H4 (cell line): ENCODE measurements around the gene RDH11. TPM values are rescaled to one million over a fixed set of nuclear protein-coding genes. Genes with fewer than 3 reads are reported as not detected.
"Not testable (repeated sequence)": the region's sequence is repeated elsewhere in the genome, so short reads cannot be mapped to it uniquely, and the experiment has no call there.

Experiments
- DNase-seq: peaks from one replicate; pipeline ENCODE4 v3.0.0-alpha.2; 2015; ENCODE audit warnings: low spot score
- total RNA-seq: library from RNA; depleted of rRNA; stranded (reverse); fragments of >200 nt; shearing (Covaris generic); gene quantifications from 2 replicates; pipeline ENCODE4 v1.2.3, GENCODE V29; 2014

Gene RDH11
- total RNA-seq, 1 experiment from 2014 or later = 116 TPM

DNA sequence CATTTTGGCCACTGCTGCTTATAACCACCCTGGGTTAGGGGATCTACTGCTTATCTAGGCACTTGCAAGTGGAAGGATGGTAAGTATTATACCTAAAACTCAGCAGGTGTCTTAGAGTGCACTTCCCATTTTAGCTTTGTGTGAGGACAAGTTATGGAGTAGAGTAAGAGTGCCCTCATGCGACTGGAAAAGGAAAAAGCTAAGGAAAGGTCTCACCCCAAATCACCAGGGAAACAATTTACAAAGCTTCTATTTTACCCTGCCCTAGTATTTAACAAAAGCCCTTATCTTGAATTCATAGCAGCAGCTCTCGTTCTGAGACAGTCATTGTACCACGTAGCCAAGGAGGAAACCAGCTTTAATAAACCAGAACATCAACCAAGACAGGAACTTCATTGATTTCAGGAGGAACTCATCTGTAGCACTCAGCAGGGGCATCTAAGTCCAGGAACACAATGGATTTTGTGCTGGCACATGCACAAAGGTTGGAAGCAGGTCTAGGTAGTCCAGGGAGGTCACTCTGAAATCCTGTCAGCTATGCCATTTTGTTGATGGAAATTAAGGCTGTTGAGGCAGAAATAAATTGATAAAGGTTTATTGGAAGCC is 9.0 kb upstream of the RDH11 start:
- DNase-seq = peak; percentile 52

GRCh38 chr14:67703997-67704396 is 8.4 kb upstream of the RDH11 start:
- DNase-seq = no peak

DNA sequence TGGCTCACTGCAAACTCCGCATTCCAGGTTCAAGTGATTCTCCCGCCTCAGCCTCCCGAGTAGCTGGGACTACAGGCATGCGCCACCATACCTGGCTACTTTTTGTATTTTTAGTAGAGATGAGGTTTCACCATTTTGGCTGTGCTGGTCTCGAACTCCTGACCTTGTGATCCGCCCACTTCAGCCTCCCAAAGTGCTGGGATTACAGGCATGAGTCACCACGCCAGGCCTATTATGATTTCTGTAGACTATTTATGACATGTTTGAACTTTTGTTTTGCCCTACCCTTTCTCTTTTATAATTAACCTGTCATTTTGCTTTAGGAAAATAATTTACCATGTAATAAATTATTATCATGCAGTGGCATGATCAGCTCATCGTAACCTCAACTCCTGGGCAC is 5.9 kb upstream of the RDH11 start, which contains the start of gene RDH12:
TSS of gene RDH12 (plus strand) at position 395 of the 400 bp plus-strand sequence. CDS start 20,757 bp downstream, outside the sequence.
- DNase-seq = not testable (repeated sequence)

GRCh38 chr14:67698179-67698578 is 2.6 kb upstream of the RDH11 start:
- no peak for DNase-seq

DNA sequence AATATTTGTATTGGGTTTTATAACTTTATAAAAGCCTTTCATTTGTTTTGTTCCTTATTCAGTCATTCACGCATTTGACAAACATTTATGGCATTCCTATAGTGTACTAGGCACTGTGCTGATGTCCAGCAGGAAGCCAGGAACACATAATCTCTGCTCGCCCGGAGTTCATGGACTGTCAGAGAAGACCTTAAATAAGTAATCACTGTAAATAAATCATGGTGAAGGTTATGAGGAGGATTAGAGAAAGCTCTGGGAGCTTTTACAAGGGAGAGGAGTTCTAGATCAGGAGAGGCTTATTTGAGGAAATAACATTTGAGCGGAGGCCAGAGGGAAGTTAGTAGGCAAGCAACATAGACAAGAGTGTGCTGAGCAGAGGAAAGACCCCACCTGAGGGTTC is 1.4 kb upstream of the RDH11 start:
- no peak for DNase-seq

- DNase-seq = peak; percentile 92
Measured at GRCh38 chr14:67694791-67695393, 672 bp downstream of the RDH11 start.

DNA sequence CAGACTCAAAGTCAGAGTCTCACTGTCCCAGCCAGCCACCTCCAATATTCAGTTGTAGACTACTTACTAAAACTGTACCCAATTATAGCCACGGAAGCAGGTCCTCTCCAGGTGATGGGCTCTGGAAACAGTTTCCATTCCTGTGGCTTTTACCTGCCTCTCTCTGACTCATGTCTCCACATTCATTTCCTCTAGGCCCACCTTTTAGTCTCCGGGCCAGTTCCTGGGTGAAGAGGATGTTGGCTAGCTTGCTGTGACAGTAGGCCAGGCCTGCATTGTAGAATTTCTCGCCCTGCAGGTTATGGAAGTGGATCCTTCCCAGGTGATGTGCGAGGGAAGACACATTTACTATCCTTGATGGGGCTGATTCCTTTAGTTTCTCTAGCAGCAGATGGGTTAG is 5.6 kb downstream of the RDH11 start:
- no peak for DNase-seq

- no peak for DNase-seq
Measured at GRCh38 chr14:67683842-67684241, 11.7 kb downstream of the RDH11 start.

GRCh38 chr14:67680941-67681340 is 14.6 kb downstream of the RDH11 start:
- DNase-seq = no peak

DNA sequence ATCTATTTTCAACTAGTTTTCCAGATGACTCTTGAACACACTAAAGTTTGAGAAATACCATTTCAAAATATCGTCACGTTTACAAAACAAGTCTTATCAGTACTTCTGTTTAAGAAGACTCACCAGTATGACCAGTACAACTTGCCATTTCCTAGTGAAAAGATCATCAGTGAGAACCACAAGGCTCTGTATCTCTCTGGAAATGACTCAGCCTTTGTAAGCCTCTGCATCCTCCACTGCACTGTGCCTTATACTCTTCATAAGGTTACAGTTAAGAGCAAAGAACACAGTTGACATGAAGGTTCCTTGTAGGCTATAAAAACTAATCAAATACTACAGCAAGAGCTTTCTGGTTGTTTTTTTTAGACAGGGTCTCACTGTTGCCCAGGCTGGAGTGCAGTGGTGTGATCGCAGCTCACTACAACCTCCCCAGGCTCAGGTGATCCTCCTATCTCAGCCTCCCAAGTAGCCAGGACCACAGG is 15.4 kb downstream of the RDH11 start:
- DNase-seq = peak; percentile 25

- DNase-seq = no peak
Measured at GRCh38 chr14:67679006-67679405, 16.6 kb downstream of the RDH11 start.

- no peak for DNase-seq
Measured at GRCh38 chr14:67675219-67675582, 20.4 kb downstream of the RDH11 start.

GRCh38 chr14:67674480-67675218 is 20.9 kb downstream of the RDH11 start, which contains the start of gene VTI1B:
VTI1B (minus strand) TSS chr14:67674632; CDS start chr14:67674489, 143 bp downstream.
- DNase-seq = peak; percentile 43

GRCh38 chr14:67674139-67674479 is 21.5 kb downstream of the RDH11 start:
- peak; percentile 52 for DNase-seq

GRCh38 chr14:67673451-67673850 is 22.1 kb downstream of the RDH11 start:
- DNase-seq = no peak

GRCh38 chr14:67668559-67668958 is 27.0 kb downstream of the RDH11 start:
- no peak for DNase-seq

- peak; percentile 59 for DNase-seq
Measured at GRCh38 chr14:67666750-67667449, 28.7 kb downstream of the RDH11 start.

- DNase-seq = no peak
Measured at GRCh38 chr14:67665868-67666267, 29.7 kb downstream of the RDH11 start.

DNA sequence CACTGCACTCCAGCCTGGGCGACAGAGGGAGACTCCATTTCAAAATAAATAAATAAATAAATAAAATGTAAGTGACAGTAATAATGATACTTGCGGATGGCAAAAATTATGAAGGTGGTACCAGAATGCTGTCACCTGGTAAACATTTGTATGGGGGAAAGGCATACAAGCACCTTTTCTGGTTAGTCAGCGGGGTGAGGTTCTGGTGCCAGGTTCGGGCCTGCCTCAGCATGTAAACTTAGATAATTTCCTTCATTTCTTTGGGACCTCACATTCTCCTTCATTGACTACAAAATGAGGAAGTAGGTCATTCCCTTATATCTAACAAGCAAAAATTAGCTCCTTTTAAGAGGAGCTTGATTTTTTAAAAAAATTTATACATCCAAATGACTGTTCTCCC is 31.9 kb downstream of the RDH11 start:
- DNase-seq = no peak

- no peak for DNase-seq
Measured at GRCh38 chr14:67653651-67654280, 41.8 kb downstream of the RDH11 start.

DNA sequence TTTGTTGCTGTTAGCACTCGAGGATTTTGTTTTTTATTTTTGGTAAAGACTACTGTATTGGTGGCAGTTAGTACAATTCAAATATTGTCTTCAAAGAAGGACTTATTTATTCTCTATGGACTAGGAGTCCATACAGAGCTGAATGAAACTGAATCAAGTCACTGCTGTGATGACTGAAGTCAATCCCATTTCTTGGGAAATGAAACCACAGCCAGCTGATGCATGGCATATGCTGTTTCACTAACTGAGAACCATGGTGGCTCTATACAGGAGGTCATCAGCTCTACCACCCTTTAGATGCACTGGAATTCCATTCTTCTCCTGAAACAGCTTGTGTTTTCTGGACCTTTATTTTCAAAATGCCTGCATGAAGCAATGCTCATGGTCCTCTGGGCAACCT is 43.4 kb downstream of the RDH11 start:
- no peak for DNase-seq

DNA sequence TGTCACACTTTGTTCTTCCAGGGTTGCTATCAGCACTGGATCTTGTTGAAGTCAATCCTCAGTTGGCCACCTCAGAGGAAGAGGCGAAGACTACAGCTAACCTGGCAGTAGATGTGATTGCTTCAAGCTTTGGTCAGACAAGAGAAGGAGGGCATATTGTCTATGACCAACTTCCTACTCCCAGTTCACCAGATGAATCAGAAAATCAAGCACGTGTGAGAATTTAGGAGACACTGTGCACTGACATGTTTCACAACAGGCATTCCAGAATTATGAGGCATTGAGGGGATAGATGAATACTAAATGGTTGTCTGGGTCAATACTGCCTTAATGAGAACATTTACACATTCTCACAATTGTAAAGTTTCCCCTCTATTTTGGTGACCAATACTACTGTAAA is 44.9 kb downstream of the RDH11 start:
- no peak for DNase-seq
